HepG2 (cell line): ENCODE data around the gene CTNNA3. TPM values are rescaled to one million over a fixed set of nuclear protein-coding genes. Genes with fewer than 3 reads are reported as not detected.

Experiments used
- ATAC-seq: fragments of 200-7000 bp; cut with Tn5 transposase; 3 replicates; pipeline ENCODE4 v1.9.1; 2020; ENCODE audit warnings: mild to moderate bottlenecking, moderate library complexity
- BruUV-seq: library from RNA; stranded (reverse); fragments of 400-500 nt; replicated peaks from 2 replicates; lab custom pipeline; 2021; lab: Mats Ljungman, UMichigan
- CTCF ChIA-PET: fragments of 300-600 bp; formaldehyde crosslinking; extraction: SDS; loops from one replicate; lab custom pipeline; 2021; ENCODE audit warnings: low total read pairs, inconsistent platforms, low intra/inter-chr PET ratio; lab: Yijun Ruan, JAX
- POLR2A ChIA-PET: fragments of 350-600 bp; sonication (Branson Sonifier 250); formaldehyde crosslinking; loops from one replicate; lab custom pipeline; 2020; ENCODE audit warnings: antibody characterized with exemption, inconsistent platforms; lab: Yijun Ruan, JAX
- DNase-seq: peaks from one replicate; pipeline ENCODE4 v3.0.0-alpha.2; 2015; ENCODE audit warnings: low spot score
- FAIRE-seq: peaks from 3 replicates; lab custom pipeline; 2011; peaks lifted over from hg19 to GRCh38; lab: Jason Lieb, UNC
- H2AFZ ChIP-seq: one replicate; pipeline ENCODE4 v1.6.1; 2011; ENCODE audit warnings: low read length, inconsistent platforms
- H3K27ac ChIP-seq: fragments of 300-600 bp; 3 replicates; pipeline ENCODE4 v1.8.0; 2011; ENCODE audit warnings: mixed run types, mild to moderate bottlenecking, mixed read lengths, low read length, inconsistent platforms; ENCODE audit not compliant: insufficient read depth; ENCODE audit errors: extremely low read length
- H3K27me3 ChIP-seq, 2 experiments: fragments of 200-600 bp in 1 of 2; 2 replicates in 1 of 2; 3 replicates in 1 of 2; pipeline versions ENCODE4 v1.6.0 to v1.8.0; 2011; ENCODE audit warnings: low read length in 2 of 2, mild to moderate bottlenecking in 2 of 2, moderate library complexity in 2 of 2, inconsistent platforms in 1 of 2; ENCODE audit not compliant: insufficient read depth in 2 of 2, control insufficient read depth in 1 of 2
- H3K36me3 ChIP-seq, 2 experiments: fragments of 200-600 bp in 1 of 2; replicated peaks in 1 of 2; 2 replicates in 1 of 2; 3 replicates in 1 of 2; pipeline versions ENCODE4 v1.5.1 to v1.8.0; 2011; ENCODE audit warnings: low read length in 2 of 2, inconsistent platforms in 1 of 2; ENCODE audit not compliant: insufficient read depth in 2 of 2, control insufficient read depth in 1 of 2
- H3K4me1 ChIP-seq: 2 replicates; pipeline ENCODE4 v1.5.1; 2012; ENCODE audit warnings: low read length, inconsistent platforms; ENCODE audit not compliant: insufficient read depth
- H3K4me2 ChIP-seq: 2 replicates; pipeline ENCODE4 v1.6.0; 2011; ENCODE audit warnings: low read depth, low read length, inconsistent platforms
- H3K4me3 ChIP-seq, 3 experiments: fragments of 200-600 bp in 1 of 3; sonication (generic), shearing (Covaris generic) in 1 of 3; replicated peaks in 1 of 3; 2 replicates each; pipeline ENCODE4 v1.5.1; 2011 to 2016; ENCODE audit warnings: low read length in 3 of 3, inconsistent platforms in 2 of 3, low read depth in 2 of 3, mild to moderate bottlenecking in 2 of 3, control low read depth in 1 of 3, mixed read lengths in 1 of 3; ENCODE audit not compliant: insufficient read depth in 1 of 3
- H3K79me2 ChIP-seq: one replicate; pipeline ENCODE4 v1.6.1; 2011; ENCODE audit warnings: low read length, inconsistent platforms; ENCODE audit not compliant: insufficient read depth
- H3K9ac ChIP-seq: 2 replicates; pipeline ENCODE4 v1.6.0; 2011; ENCODE audit warnings: mild to moderate bottlenecking, low read depth, low read length, inconsistent platforms; ENCODE audit not compliant: insufficient read depth
- H3K9me3 ChIP-seq: 2 replicates; pipeline ENCODE4 v1.5.1; 2012; ENCODE audit warnings: mild to moderate bottlenecking, low read length
- H4K20me1 ChIP-seq: 2 replicates; pipeline ENCODE4 v1.6.0; 2011; ENCODE audit warnings: inconsistent platforms, mild to moderate bottlenecking, low read length, moderate library complexity; ENCODE audit not compliant: insufficient read depth
- AFF4 ChIP-seq: sonication (generic); formaldehyde crosslinking; IDR thresholded peaks from 2 replicates; pipeline ENCODE4 v1.4.0; 2020; ENCODE audit warnings: missing genetic modification reagents
- DMTF1 ChIP-seq: sonication (generic); formaldehyde crosslinking; IDR thresholded peaks from 2 replicates; pipeline ENCODE4 v1.4.0; 2020; ENCODE audit warnings: mild to moderate bottlenecking, missing genetic modification reagents
- MLXIP ChIP-seq: sonication (generic); formaldehyde crosslinking; IDR thresholded peaks from 2 replicates; pipeline ENCODE4 v1.9.0; 2021; ENCODE audit warnings: missing genetic modification reagents, borderline replicate concordance
- PHF8 ChIP-seq: sonication (generic); formaldehyde crosslinking; IDR thresholded peaks from 2 replicates; pipeline ENCODE4 v1.5.0; 2020; ENCODE audit warnings: missing genetic modification reagents
- SALL2 ChIP-seq: sonication (generic); formaldehyde crosslinking; IDR thresholded peaks from 2 replicates; pipeline ENCODE4 v1.8.1; 2023; ENCODE audit warnings: mild to moderate bottlenecking, missing genetic modification reagents, inconsistent platforms
- SMARCE1 ChIP-seq: fragments of 450-650 bp; IDR thresholded peaks from 2 replicates; pipeline ENCODE4 v1.6.1; 2017; ENCODE audit warnings: borderline replicate concordance
- STAT6 ChIP-seq: sonication (generic); formaldehyde crosslinking; IDR thresholded peaks from 2 replicates; pipeline ENCODE4 v1.4.0; 2020; ENCODE audit warnings: missing genetic modification reagents, mild to moderate bottlenecking, borderline replicate concordance
- ZNF451 ChIP-seq: sonication (generic); formaldehyde crosslinking; IDR thresholded peaks from 2 replicates; pipeline ENCODE4 v1.5.0; 2020; ENCODE audit warnings: mild to moderate bottlenecking, missing genetic modification reagents
- WGBS: methylation state at CpG from one replicate; pipeline ENCODE4 v1.1.6; 2017; ENCODE audit warnings: low lambda C conversion rate; 5-methylcytosine and 5-hydroxymethylcytosine counted together
- in situ Hi-C: cut with HindIII; loops from 2 replicates; pipeline ENCODE4 v1.10.0; 2017; ENCODE audit warnings: low pct_unique_long_range_greater_than_20kb; ENCODE audit not compliant: extremely low pct_ligation_motif_present
- intact Hi-C: fragments of 100-400 bp; cut with micrococcal nuclease; formaldehyde crosslinking; loops from one replicate; pipeline ENCODE4 v1.10.0; 2022; ENCODE audit not compliant: unreplicated experiment
- polyA plus RNA-seq, 8 experiments: library from polyadenylated mRNA; depleted of rRNA in 3 of 8; stranded (reverse) in 7 of 8; unstranded in 1 of 8; fragments of >200 nt; fragmentation: Illumina TruSeq in 4 of 8; extraction: Trizol in 4 of 8; gene quantifications; 2 replicates each; pipeline versions ENCODE4 v1.2.1 to v1.2.3, GENCODE V29; 2011 to 2016; ENCODE audit warnings: low read depth in 4 of 8, missing spikeins in 1 of 8, mixed read lengths in 1 of 8; ENCODE audit not compliant: insufficient read depth in 1 of 8
- total RNA-seq, 5 experiments: library from RNA; depleted of rRNA; stranded (reverse); fragments of >200 nt; fragmentation: Illumina TruSeq; extraction: Trizol; gene quantifications; 2 replicates each; pipeline ENCODE4 v1.2.3, GENCODE V29; 2016; ENCODE audit warnings: low read depth in 1 of 5

Gene CTNNA3
- total and polyA plus RNA-seq, 2 of the 13 experiments (the other 11 are each of a cell fraction or from before 2014, with no cell fraction given) = not detected

- Histone ChIP-seq H3K9me3 (no peaks in the 10 kb centered on the region), H4K20me1 (no peaks in the 10 kb centered on the region), H3K79me2 (no peaks in the 10 kb centered on the region), H3K9ac (no peak overlapping the region), H3K4me1 (no peaks in the 10 kb centered on the region), H3K4me3 (no peak overlapping the region), H2AFZ (no peak overlapping the region), H3K27me3 (no peaks in the 10 kb centered on the region), H3K4me2 (no peak overlapping the region), H3K36me3 (no peaks in the 10 kb centered on the region), H3K27ac (no peak overlapping the region)
- WGBS = 14% methylated on average over 3 of the region's 3 CpGs
- TF ChIP-seq DMTF1 (CRISPR knock-in tag) = no peak
- TF ChIP-seq STAT6 (CRISPR knock-in tag) = no peak
- TF ChIP-seq MLXIP (CRISPR knock-in tag) = no peak
- no peak for TF ChIP-seq AFF4 (CRISPR knock-in tag)
- TF ChIP-seq ZNF451 (CRISPR knock-in tag) = no peak
- TF ChIP-seq SALL2 (CRISPR knock-in tag) = no peak
- no peak for TF ChIP-seq SMARCE1
- no peak for TF ChIP-seq PHF8 (CRISPR knock-in tag)
- in situ Hi-C loops = no loop called here
- BruUV-seq = no TSS peak
- DNase-seq (no peak), FAIRE-seq (no peak), ATAC-seq (no peak)
- intact Hi-C loops = no loop called here
- CTCF ChIA-PET = no interaction called here
- POLR2A ChIA-PET = no interaction called here
These were observed 473.1 kb downstream of the CTNNA3 start for GRCh38 chr10:67222934-67223333.
